Adrenal gland (tissue), 5 donors: ENCODE measurements around the gene CD247.

Source experiments
- POLR2A ChIP-seq, 2 donors: fragments of 450-650 bp; IDR thresholded peaks; one replicate each; pipeline ENCODE4 v1.6.1; 2017; ENCODE audit warnings: antibody characterized with exemption in 2 of 2, mild to moderate bottlenecking in 2 of 2, moderate library complexity in 1 of 2
- TF ChIP-seq, protein P1 (sequence below), 6 experiments: fragments of 450-650 bp in 4 of 6; fragments of 200-600 bp in 2 of 6; sonication (generic) in 1 of 6; IDR thresholded peaks; 1 replicate in 5 of 6; 2 replicates in 1 of 6; pipeline versions ENCODE4 v1.5.1 to v1.8.0; 2016 to 2021; ENCODE audit warnings: antibody characterized with exemption in 6 of 6, mild to moderate bottlenecking in 2 of 6, moderate library complexity in 1 of 6
- donor health status: DM: no; HTN: no; CAD: no.

- TF ChIP-seq, protein P1, sequence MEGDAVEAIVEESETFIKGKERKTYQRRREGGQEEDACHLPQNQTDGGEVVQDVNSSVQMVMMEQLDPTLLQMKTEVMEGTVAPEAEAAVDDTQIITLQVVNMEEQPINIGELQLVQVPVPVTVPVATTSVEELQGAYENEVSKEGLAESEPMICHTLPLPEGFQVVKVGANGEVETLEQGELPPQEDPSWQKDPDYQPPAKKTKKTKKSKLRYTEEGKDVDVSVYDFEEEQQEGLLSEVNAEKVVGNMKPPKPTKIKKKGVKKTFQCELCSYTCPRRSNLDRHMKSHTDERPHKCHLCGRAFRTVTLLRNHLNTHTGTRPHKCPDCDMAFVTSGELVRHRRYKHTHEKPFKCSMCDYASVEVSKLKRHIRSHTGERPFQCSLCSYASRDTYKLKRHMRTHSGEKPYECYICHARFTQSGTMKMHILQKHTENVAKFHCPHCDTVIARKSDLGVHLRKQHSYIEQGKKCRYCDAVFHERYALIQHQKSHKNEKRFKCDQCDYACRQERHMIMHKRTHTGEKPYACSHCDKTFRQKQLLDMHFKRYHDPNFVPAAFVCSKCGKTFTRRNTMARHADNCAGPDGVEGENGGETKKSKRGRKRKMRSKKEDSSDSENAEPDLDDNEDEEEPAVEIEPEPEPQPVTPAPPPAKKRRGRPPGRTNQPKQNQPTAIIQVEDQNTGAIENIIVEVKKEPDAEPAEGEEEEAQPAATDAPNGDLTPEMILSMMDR (IDR thresholded peaks at IDR 0.05), result no peak
- no peak for TF ChIP-seq POLR2A (IDR thresholded peaks at IDR 0.05)
Observed at GRCh38 chr1:167409183-167409582, 109.1 kb downstream of the CD247 start.
